IPS-NIHi7 (cell line): ENCODE results near the gene DENND2D.
A peak's percentile ranks its signal among the peaks of the same experiment; 100 is the strongest.
"Not testable (repeated sequence)": the region's sequence is repeated elsewhere in the genome, so short reads cannot be mapped to it uniquely, and the experiment has no call there.

ENCODE experiments used
- DNase-seq: peaks from one replicate; pipeline ENCODE4 v3.0.0; 2012; ENCODE audit warnings: mixed read lengths; ENCODE audit errors: extremely low spot score

DENND2D gene

DNA sequence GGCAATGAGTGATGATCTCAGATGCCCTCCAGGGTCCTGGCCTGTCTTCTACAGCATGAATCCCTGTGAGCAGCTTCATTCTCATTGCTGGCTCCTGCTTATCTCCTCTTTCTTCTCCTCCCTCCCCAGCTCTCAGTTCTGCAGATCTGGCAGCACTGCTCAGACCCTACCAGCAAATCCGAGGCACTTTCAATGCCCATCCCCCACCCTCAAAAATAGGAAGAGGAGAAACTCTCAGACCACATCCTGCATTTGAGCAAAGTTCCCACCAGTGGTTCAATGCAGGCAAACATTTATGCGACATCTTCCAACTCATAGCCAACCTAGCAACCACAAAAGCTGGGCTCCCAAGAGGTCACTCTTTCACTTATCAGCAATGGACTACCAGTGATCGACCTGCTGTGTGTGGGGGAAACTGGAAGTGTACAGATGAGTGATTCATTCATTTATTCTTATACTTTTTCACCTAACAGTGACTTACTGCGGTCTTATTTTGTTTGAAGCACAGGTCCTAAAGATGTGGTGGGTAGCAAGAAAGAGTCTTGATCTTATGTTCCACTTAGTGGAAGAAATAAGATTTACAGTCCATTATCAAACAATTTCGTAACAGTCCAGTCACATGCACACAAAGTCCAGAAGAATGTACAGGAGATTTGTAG is 21.3 kb upstream of the DENND2D start:
- no peak for DNase-seq

DNA sequence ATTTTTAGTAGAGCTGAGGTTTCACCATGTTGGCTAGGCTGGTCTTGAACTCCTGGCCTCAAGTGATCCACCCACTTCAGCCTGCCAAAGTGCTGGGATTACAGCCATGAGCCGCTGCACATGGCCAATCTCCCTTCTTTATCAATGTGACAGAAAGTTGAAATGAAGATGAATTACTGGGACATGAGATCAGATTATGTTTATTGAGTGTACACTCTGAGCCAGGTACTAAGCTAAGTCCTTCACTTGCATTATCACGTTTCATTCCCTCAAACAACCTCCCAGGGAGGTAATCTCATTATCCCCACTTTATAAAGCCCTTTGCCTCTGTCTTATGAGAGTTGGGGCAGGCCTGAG is 20.8 kb upstream of the DENND2D start:
- no peak for DNase-seq

DNA sequence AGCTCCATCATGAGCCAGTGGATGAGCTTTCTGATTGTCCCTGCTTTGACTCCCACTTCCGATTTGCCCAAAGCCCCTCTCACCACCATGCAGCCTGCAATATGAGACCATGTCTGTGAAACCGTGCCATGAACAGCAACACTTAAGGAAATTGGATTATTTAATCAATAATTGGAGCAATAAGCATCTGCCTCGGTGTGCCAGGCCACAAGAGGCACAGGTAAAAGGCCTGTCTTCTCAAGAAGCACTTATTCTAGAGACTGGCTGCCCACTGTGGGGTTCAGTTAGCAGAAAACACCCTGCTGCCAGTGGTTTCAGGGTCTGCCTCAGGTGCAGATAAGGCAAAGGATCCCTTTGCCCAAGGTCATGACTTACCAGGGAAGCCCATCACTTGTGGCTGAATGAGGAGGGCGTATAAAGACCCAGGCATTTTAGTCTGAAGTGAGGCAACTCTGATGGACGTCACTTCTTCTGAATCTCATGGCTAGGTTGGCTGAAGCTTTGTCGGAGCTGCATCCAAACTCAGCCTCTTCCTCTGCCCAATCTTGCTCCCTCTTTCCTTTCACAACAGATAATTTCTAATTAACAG is 19.9 kb upstream of the DENND2D start:
- no peak for DNase-seq

DNA sequence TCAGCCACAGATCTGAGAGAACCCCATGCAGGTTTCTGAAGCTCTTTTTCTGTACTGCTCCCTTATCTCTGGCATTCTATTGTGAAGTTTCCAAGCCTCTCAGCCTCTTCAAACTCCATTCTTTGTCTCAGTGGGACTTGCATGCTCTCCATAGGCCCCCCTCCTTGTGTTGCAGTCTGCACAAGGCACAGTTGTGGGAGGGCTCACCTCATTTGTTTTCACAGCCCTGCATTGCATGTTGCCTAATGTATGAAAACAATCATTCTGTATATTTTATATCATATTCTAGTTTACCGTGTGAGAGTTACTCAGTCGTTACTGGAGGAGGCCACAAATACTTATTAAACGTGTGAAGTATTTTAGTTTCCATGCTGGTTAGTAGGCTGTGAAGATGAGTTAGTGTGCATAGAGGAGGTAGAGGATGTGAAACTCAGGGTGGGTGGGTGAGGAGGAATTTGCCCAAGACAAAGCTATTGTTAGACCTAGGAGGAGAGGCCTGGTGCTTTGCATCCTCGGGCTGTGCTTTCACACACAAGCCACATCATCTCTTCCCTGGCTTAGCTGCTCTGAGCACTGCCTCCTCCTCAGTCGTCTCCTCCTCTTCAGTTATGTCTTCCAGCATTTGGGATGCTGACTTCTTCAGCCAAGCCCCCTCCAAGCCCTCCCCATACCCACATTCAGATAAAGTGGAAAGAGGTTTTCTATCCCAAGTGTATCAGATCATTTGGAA is 19.3 kb upstream of the DENND2D start:
- DNase-seq = no peak

DNA sequence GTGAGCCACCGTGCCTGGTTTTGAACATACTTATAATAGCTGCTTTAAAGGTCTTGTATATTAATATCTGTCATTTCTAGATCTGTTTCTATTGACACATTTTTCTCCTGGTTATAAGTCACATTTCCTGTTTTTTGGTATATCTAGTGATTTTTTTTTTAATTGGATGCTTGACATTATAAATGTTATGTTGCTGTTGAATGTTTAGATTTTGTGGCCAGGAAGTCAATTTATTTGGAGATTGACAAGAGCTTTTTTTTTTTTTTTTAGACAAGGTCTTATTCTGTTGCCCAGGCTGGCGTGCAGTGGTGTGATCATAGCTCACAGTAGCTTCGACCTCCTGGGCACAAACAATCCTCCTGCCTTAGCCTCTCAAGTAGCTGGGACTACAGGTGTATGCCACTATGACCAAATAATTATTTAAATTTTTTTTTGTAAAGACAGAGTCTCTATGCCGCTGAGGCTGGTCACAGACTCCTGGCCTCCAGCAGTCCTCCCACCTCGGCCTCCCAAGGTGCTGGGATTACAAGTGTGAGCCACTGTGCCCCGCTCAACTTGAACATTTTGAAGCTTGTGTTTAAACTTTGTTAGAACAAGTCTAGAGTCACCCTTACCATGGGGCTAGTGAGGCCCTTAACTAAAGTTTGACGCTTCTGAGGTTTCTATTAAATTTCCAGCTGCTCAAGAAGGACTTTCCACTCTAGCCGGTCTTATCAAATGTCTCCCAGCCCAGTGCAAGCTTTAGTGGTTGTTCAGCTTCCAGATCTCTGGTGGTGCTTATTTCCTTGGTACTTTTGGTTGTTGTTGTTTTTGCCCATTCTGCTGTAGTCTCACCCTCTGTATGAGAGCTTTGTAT is 18.5 kb upstream of the DENND2D start:
- DNase-seq = no peak

DNA sequence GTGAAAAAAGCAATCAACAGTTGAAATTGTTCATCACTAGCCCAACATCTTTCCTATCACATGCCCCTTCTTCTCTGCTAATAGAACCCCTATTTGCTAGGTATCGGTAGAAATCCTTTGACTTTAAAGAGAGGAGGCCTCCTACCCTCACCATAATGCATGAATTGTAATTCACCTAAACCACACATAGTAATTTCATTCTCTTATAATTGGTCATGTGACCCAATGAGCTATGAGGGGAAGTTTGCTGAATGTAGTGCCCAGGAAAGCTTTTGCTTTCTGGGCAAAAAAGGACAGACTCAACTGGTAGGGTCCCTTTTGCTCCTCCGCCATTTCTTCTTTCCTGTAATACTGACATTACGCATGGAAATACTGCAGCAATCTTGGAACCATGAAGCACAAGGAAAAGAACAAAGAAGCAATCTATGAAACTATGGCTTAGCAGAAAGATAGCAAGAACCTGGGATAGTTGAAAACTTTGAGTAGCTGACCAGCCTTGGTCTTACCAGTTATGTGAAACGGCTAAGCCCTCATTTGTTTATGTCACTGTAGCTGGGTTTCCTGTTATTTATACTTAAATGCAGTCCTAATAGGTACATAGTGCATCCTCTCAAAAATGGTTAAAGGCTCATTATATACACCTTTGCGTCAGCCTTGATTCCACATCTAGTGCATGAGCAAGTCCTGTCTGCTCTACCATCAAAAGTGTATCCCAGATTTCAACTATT is 16.9 kb upstream of the DENND2D start:
- no peak for DNase-seq

DNA sequence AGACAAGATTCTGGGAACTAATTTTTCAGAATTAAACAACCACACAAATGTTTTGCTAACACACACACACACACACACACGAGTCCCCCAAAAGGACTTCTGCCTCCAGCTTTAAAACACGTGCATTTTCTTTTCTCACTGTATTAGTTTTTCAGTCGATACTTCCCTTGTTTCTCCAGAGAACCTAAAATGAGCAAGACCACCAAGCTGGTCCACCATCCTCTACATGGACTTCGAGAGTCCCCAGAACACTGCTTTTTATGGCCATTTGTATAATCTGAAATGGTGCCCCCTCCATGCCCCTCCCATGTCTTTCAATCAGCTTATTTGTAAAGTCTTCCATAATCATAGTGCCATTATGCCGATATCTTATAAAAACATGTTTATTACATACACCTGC is 16.3 kb upstream of the DENND2D start:
- no peak for DNase-seq

DNA sequence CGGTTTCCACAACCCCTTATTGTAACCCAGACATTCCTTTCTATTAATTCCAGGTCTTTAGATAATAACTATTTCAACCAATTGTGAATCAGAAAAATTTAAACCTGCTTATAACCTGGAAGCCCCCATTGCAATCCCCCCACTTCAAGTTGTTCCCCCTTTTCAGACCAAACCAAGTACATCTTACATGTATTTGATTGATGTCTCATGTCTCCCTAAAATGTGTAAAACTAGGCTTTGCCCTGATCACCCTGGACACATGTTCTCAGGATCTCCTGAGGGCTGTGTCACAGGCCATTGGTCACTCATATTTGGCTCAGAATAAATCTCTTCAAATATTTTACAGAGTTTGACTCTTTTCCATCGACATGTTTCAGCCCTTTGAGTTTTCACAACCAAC is 14.8 kb upstream of the DENND2D start:
- DNase-seq = not testable (repeated sequence)

DNA sequence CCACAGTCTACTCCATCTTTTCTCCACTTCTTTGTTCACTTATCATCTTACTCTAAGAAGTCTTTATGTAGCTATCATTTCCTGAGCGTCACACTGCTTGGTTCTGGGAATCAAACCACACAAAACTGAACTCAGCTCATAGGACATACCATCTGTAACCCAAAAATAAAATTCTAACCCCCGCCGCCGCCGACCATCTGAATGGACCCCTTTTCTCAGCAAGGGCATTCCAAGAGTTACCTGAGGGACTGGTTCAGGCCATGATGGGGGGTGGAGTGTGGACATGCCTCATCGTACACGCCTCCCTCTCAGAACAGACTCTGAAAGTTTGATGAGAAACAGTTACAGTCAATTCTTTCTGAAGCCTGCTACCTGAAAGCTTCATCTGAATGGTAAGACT is 14.4 kb upstream of the DENND2D start:
- DNase-seq = no peak

DNA sequence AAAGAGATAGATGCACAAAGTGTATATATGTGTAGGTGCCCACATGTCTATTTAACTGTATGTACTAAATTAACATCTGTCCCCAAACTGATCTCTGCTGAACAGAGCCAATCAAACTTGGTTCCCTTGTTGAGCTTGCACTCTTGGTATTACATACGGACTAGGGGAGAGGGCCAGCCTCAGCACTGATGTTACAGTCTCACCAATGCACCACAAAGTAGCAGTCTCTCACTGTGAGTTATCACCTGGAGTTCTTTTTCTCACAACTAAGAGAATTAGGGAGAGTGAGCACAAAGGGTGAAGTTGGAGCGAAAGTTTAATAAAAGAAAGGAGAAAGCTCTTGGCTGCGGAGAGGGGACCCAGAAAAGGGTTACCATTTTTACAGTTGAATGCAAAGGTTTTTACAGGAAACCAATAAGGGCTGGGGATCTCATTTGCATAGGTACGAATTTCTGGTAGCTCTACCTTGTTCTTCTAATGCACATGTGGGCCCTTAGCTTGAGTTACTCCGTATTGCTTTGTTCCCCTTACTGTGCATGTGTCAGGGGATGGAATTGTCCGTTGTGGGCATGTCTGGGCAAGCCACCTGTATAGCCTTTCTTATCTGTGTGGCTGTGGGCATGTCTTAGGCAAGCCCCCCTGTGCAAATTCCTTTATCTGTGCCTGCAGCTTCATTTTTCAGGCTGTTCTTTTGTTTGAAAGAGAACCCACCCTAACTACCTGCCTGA is 13.8 kb upstream of the DENND2D start:
- no peak for DNase-seq

DNA sequence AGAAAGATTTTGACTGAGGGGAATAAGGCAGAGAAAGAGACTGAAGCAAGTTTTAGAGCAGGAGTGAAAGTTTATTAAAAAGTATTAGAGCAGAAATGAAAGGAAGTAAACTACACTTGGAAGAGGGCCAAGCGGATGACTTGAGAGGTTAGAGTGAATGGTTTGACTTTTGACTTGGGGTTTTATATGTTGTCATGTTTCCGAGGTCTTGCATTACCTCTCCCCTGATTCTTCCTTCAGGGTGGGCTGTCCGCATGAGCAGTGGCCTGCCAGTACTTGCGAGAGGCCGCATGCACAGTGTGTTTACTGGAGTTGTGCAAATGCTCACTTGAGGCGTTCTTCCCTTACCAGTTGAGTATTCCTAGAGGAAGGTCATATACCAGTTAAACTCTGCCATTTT is 13.0 kb upstream of the DENND2D start:
- DNase-seq = no peak

DNA sequence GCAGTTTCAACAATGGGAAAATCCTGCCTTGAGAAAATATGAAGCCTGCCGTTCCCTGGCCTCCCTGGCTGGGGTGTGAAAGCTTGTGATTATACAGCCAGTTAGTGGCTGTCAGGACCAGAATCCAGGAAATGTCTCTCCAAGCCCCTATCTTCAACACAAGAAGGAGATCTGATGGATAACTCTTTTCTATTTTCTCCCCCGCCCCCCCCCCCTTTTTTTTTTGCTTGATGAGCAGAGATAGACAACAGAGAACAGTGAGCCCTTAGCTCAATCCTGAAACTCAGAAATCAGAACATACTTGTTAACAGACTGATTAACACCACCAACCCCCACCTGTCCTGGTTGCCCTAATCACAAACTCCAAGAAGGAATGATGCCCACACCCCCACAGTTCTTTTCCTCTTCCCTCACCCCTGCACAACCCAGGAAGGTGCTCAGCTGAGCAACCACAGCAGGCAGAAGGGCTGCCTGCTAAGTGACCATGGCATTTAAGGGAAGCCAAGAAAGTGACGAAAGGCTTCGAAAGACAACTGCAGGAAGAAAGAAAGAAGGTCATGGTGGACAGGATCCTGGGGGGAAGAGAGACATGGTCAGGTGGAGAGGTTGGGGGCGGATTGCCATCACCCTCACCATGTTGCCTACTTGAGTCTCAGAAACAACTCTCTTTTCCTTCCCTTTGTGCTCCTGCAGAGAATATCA is 12.3 kb upstream of the DENND2D start:
- no peak for DNase-seq

DNA sequence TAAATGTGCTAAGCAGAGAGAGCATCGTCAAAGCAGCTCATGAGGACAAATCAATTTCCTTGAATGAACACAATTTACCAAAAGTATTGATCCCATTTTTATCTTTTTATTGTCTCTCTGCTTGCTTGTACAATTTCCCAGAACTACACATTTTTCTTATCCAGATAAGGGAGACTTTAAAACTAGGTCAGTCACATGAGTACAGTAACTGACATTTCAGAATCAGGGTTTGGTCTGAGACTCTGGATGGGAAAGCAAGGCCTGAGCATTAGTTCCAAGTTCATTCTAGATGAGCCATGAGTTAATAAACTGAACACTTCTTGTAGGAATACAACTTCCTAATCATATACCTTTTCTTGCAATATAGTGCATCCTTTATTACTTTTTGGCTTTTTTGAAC is 11.5 kb upstream of the DENND2D start:
- DNase-seq = no peak

DNA sequence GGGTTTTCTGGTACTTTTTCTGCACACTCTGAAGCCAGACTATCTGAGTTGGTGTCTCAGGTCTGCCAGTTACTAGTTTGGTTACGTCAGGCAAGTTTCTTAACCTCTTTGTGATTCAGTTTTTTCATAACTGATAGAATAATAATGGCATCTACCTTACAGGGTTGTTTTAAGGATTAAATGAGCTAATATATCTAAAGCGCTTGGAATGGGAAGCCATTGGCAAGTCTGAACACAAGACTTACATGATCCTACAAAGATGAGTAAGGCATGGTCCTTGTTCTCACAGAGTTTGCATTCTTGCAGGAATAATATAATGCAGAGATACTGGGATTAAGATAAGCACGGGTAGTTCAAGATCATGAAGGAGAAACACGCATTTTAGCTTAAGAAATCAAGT is 9.2 kb upstream of the DENND2D start:
- DNase-seq = no peak

DNA sequence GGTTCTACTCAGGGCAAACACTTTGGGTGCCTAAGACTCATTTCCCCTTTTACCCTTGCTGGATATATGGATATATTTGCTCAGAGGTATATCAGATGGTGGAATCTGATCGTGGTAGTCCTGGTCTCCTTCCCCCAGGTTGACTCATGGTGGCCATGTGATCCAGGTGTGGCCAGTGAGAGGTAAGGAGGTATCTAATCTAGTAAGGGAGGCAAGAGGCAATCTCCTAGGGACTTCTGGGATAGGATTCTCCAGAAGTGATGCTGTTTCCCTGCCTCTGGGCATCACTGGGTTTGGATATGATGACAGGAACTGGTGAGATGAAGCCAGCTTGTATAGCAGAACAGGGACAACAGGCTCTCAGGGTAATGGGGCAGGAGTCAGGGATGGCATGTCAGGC is 8.5 kb upstream of the DENND2D start:
- no peak for DNase-seq

DNA sequence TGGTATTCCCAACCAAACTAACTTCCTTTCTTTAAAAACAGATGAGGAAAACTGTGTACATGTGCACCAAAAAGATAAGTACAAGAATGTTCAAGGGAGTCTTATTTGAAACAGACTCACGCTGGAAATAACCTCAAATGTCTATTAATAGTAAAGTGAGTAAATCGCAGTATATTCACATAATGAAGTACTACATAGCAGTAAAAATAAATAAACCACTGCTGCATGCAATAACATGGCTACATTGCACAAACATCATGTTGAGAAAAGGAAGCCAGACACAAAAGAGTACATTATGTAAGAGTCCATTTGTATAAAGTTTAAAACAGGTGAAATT is 5.2 kb upstream of the DENND2D start:
- no peak for DNase-seq

DNA sequence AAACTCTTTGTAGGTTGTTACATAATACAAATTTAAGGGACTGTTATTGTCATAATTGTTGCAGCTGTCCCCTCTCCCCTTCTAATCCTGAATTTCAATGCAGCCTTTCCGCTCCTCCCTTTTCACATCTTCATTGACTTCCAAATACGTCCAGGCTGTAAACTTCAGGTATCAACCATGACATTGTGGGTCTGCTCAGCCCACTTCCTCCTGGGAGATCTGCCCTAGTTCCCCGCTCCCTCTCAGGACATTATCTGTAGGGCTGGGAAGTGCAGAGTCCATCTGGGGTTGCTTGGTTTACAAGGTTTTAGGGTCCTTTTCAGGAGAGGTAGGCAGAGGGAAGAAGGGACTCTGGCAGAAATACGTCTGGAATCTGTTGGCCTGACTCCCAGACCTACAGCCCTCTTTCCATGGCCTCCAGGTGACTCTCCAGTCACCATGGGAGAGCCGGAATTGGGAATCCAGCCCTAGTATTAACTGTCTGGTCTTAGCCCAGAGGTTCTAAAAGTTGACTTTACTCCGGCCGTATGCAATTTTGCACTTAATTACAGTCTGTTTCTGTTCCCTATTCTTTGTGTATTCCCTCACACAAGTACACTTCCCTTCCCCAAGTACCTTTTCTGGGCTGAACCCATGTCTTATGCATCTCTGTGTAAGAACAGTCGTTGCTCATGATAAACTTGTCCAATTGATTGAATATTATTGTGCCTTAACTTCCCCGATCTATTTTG is 4.7 kb upstream of the DENND2D start:
- no peak for DNase-seq

DNA sequence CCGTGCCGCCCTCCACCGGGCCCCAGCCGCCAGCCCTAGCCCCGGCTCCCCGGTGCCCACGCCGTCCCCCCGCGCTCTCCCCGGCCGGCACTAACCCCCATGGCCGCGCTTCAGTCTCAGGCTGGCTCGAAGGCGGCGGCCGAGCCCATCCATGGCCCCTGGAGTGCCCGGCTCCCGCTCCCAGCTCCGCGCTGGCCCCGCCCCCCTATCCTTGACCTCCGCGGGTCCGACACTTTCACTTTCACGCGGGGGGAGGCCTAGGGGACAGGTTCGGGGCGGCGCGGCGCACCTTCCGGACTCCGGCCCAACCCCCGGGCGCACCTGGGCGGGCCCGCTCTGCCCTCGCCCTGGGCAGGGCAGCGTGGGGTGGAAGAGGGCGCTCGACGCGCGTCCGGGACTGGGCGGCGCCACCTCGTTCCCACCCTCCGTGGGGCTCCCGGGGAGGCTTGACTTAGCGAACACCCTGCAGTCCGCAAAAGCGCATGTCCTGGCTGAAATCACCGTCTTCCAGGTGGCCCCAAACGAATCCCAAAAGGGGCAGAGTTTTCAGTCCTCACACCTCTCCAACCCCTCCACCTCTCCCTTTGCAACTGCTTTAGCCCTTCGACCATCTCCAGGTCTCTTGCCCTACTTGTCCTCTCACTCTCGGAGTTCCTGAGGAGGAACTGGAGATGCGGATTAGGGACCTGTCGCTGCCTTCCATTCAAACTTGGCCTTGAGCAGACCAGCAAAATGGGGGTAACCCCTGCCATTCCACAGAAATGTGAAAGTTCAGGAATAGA is 3.9 kb upstream of the DENND2D start:
- DNase-seq = no peak

DNA sequence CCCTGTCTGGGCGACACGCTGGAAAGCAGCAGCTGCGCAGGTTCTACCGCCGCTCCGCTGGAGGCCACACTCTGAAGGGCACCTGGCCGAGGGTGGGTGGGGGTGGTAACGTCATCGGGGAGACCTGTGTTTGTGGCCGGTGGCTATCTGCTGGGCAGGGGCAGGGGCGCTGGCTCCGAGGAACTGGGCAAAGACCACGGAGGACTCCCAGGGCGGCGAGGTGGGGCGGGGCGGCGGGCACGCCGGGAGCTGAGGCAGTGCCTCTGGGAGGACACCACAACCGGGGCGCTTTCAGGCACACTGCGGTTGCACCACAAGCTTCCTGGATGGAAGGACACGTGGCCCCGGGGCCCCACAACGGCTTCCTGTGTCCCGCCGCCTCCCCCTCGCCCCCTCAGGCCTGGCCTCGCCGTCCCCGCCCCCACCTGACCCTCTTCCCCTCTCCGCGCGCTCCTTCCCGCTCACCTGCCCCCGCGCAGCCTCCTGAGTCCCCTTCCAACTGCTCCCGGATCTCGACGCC is 3.3 kb upstream of the DENND2D start:
- peak; percentile 49 for DNase-seq
